HG02870 (cell line): ENCODE data around the gene TBC1D22A.

Experiments
- ATAC-seq: cut with Tn5 transposase; IDR thresholded peaks from one replicate; pipeline ENCODE4 v1.9.1; 2021; ENCODE audit warnings: mild to moderate bottlenecking, moderate library complexity; ENCODE audit not compliant: unreplicated experiment

Gene TBC1D22A

DNA sequence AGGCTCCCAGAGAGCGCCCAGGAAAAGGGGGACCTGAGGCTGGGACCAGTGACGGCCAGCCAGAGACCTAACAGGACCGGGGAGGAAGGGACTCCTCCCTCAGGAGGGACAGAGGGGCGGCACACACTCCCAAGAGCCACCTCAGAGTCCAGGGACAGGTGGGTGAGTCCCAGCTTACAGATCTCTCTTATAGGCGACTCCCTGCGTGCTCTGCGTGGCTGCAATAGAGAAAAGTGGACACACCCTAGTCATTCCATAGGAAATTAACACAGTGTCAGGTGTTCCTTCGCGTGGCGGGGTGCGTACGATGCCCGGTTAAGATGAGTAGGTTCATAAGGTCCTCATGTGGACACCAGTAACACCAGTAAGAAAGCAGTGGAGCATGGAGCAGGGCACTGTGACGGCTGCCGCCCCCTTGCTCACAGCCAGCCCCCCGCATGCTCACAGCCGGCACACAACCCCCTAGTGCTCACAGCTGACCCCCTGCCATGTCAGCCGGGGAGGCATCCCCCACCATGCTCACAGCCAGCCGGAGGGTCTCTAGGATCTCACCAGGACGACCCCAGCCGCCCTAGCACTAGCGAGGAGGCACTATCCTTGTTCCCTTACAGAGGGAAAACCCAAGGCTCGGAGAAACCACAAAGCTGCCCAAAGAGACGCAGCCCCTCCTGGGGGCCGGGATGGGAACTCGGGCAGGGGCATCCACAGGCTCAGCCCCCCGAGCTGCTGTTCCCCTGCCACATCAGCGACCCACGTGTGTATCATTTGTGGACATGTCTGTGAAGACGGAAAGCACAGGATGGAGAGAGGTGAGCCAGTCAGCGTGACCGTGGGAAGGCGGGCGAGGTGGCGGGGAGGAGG, 426.8 kb downstream of the TBC1D22A start:
- no peak for ATAC-seq

DNA sequence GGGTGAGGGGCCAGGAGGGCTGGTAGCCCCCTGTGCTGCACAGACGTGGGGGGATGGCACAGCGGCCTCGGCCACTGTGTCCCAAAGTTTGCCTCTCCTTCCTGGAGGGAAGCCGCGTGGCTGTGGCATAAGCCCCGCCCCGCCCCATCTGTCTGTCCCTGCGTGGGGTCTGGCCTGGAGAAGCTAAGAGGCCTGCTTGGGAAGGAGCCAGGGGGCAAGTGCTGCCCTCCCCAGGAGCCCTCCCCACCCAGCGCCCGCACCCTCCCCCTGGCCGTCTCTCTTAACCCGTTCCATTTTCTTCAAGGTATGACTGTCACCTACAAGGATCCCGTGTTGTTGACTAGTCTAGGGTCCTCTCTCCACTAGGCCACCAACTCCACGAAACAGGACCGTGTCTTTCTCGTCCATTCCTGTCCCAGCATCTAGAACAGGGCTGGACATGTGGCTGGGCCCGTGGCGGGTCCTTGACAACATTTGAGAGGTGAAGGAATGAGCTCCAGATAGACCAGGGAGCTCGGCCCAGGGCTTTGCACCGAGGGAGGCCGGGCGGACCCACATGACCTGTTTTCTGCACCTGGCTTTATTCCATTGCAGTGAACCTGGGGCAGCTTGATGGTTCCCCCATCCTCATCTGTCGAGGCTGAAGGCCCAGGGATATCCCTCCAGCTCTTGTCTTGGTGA, 428.0 kb downstream of the TBC1D22A start:
- no peak for ATAC-seq

DNA sequence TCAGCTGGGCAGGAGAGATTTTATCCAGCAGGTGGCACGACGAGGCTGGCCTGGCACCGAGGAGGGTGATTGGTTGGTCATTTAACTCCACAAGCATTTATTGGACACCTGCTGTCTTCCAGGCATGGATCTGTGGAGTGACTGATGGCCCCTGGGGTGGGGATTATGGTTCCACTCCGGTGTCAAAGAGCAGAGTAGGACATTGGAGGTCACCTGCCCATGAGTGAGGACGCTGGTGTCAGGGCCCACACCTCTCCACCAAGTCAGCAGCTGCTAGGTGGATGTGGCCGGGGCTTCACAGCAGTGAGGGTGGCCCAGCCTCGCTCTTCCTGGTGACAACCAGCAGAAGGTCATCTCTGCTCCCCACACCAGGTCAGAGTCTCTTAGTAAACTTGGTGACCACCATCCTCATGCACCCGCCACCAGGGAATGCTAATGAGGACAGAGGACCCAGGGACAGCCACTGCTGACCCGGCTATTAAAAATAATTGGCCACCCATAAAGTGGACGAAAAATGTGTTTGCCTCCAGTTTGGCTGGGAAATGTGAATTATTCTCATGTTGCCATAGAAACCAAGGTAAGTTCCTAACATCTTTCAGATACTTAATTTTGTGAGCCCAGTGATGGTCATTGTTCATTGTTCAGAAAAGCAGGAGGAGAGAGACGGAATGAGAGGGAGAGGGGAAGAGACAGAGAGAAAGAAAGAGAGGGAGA, 428.7 kb downstream of the TBC1D22A start:
- no peak for ATAC-seq

DNA sequence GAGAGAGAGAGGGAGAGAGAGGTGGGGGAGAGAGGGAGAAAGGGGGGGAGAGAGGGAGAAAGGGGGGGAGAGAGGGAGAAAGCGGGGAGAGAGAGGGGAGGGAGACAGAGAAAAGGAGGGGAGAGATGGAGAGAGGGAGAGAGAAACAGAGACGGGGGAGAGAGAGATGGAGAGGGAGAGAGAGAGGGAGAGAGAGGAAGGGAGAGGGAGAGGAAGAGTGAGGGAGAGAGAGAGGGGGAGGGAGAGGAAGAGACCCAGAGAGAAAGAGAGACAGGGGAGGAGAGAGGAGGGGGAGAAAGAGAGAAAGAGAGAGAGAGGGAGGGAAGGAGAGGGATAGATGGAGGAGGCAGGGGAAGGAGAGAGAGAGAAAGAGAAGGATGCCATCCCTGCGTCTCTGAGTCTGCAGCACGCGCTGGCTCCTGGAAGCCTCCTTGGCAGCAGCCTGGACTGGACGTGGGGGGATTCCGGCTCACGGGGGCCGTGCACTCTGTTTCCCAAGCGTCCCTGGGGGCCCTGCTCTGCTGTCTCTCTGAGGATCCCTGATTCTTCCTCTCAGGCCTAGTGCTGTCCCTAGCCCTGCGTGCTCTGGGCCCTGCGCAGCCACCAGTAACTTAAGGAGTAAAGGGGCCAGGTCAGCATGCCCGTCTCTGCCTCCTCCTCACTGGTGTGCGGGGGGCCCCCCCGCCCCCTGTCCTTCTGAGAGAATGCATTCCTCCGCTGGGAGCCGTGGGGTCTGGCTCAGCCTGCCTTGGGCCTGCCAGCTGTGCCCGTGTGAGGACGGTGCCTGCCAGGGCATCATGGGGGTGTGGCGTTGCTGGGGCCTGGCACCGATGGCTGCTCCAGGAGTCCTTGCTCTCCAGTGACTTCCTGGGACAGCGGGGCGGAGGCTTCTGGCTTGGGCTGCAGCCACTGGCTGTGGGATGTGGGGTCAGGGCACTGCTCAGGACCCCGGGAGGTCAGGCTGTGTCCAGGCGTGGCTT, 429.5 kb downstream of the TBC1D22A start:
- ATAC-seq = no peak

DNA sequence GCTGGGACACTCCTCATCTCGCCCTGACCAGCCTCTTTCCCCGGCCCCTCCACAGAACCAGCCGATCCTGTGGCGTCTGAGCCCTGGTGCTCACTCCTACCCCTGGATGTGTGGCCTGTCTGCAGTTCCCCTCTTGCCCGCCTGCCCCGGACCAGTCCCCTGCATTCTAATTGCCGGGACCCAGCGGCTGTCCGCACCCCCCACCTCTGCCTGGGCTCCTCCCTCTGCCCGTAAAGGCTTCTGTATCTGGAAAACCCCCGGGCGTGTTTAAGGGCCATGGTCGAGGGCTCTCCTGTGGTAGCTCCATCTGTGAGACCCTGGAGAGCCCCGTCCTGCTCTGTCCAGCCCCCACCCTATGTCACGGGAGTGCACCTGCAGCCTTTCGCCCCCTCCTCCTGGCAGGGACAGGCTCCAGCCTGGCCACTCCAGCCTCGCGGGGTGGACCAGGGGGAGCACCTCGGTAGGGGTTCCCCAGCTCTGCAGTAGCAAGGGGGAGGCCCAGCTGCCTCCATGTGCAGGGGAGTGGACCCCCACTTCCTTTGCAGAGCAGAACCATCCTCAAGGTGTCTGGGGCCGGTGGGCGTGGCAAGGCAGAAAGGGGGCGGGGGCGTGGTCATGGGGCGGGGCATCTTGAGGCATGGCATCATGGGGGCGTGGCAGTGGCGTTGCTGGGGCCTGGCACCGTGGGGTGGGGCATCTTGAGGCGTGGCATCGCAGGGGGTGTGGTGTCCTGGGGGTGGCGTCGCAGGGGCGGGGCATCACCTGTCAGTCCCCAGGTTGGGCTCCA, 430.4 kb downstream of the TBC1D22A start:
- no peak for ATAC-seq

DNA sequence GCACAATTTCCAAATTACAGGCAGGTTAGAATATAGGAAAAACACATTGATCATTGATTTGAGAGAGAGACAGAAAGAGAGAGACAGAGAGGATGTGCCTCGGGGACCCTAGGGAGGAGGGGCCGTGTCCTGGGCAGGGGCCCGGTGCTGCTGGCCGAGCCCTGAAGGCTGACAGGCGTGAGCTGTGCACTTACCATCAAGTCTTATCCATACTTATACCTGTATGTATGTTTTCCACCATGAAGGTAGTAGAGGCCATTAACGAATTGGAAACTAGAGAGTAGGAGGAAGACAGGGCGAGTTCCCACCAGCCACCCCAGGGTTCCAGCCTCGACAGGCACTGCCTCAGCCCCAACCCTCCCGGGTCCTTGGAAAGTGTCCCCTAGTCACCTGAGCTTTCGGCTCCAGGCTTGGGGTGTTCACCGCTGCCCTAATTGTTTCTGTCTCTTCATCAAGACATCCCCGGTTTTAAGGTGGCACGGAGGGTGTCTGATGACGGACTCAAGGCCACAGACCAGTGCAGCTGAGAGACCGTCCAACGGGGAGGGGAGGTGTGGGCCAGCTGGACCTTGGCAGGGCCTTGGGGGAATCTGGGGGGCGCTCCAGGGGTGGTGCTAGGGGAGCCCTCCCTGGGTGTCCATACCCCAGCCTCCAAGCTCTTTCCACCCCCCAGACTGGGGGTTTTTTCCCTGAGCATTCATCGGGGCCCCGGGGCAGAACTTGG, 431.3 kb downstream of the TBC1D22A start:
- ATAC-seq = no peak

DNA sequence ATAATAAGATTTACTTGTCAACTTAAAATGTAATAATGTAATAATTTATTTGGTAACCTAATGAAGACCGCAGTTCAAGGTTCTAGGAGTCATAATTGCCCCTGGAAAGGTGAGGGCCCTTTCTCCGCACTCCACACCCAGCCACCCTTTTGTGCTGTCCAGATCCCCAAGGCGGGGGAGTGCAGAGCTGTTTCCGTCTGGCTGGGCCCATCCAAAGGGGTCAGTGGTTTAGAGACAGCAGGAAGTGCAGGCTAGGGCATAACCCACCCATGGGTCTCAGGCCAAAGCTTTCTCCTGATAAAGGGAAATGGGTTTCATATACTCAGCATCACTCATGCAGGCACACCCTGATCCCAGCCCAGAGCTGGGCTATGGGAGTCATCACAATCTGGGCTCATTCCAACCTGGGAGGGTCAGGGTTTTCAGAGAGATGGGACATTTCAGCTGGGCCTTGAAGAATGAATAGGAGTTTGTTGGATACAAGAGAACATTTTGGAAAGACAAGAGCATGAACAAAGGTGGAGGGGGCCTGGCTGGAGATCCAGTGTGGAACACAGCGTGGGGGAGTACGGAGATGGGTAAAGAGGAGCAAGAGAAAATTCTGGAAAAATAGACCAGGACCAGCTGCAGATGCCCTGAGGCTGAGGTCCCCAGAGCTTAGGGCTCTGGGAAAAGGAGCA, 432.2 kb downstream of the TBC1D22A start:
- ATAC-seq = no peak

DNA sequence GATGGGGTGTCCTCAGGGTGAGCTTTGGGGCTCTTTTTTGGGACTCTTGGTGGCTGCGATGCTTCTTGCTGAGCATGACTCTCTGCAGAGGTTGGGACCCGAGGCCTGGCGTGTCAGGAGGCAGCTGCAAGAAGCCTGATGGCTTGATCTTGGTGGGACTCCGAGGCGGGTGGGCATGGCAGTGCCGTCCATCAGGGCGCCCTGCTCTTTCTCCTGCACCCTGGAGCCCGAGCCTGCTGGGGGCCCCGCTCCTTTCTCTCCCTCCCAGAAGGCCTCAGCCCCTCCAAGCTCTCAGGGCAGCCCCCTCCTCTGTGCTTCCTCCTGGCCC, 432.7 kb downstream of the TBC1D22A start:
- ATAC-seq = no peak

DNA sequence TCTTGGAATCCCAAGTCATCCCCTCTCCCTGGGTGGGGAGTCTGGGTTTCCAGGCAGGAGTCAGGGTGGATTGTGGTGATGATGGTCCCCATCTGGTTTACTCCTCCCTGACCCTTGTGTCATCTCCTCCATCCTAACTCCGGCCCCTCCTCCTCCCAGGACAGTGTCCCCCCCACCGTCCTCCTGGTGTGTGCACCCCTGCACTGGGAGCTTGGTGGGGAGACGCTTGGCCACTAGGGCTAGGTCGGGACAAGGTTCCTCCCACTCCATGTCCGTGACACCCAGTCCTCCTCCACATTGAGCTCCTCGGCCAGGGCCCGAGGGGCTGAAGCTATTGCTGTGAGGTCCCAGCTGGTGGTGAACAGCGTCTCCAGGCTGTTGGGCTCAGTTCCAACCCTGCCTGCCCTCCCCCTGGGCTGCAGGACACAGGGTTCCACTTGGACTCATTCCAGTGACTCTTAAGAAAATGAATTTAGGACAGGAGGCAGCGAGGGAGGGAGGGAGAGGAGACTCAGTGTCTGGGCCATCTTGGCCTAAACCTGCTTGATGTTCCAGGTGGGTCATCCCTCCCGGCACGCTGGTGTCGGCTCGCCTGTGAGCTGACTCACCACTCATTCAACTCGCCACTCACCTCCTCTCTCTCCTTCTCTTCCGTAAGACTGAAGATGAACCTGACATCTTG, 433.2 kb downstream of the TBC1D22A start:
- ATAC-seq = no peak

DNA sequence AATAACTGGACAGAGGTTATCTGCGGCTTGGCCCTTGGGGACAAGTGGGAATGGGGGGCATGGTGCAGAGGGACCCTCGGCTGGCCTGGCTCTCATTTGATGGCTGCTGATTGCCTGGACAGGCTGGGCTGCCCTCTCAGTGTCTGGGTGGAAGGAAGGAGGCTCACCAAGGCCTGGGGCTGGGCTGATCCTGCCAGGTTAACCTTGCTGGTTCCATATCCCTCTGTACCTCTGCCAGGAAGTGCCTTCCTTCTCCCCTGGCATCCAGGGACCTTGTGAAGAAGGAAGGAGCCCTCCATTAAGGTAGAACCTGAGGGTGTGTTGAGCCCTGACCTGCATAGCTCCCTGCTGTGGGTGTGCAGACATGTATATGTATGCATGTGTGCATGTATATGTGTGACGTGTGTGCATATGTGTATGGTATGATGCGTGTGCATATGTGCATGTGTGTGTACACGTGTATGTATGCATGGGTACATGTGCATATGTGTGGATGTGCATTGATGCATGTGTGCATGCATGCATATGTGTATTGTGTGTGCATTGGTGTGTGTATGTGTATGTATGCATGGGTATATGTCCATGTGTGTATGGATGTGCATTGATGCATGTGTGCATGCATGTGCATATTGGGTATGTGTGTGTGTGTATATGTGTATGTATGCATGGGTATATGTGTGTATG, 433.9 kb downstream of the TBC1D22A start:
- no peak for ATAC-seq

DNA sequence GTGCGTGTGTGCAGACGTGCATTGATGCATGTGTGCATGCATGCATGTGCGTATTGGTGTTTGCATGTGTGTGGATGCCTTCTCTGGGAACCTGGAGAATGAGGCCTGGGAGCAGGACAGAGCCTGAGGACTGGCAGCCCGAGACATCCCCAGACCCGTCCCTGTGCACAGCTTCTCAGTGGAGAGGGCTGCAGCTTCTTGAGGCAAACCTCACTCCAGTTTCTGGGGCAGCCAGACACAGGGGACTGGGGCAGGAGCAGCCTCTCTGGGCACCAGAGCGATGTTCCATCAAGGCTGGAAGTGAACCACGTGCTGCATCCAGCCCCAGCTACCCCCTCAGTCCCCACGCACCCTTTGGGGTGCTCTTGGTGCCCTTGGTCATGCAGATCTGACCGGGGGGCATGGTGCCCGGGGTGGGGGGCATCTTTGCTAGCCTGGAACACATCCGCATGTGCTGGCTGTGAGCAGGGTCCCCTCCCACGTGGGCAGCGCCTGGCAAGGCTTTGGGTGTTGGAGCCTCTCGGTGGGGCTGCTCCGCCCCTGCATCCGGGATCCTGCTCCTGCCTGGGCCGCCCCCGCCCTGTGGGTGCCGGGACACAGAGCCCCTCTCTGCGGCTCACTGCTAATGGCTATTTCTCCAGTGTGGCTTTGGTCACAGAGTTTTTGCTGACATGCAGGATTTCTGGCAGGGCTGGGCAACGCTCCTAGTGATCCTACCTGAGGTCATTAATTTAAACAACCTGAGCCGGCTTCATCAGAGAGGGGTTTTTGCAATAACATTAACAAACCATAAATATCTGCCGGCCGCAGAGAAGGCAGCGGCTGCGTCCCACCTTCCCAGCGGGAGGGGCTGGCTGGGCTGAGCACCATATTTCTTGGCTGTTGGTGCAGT, 434.7 kb downstream of the TBC1D22A start:
- ATAC-seq = no peak

DNA sequence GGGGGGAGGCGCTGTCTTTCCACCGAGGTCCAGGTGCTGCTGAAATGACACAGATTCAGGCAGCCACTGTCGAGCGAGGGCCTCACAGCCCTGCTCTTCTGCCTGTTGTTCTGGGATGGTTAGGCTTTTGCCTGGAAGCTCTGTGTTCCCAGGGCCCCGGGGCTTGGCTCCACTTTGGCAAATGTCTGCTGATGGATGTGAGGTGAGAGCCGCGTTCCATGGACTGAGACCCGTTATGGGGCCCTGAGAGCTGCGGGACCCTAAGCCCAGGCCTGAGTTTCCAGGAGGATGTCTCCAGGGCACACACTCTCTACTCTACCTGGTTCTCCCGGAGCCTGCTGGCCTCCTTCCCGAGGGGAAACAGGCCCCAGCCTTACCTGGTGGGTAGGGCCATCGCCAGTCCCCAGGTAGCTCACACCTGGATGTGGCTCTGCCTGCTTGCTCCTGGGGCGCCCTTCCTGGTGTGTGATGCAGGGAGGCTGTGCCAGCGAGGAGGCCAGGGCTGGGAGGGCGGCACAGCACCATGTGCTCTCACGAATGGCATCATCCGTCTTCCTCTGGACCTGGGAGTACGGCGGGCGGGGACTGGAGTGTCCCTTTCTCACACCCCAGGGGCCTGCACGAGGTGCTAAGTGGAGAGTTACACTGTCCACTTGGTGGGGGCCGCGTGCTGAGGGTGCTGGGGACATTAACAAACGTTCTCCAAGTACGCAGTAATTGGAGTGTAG, 435.5 kb downstream of the TBC1D22A start:
- ATAC-seq = no peak

DNA sequence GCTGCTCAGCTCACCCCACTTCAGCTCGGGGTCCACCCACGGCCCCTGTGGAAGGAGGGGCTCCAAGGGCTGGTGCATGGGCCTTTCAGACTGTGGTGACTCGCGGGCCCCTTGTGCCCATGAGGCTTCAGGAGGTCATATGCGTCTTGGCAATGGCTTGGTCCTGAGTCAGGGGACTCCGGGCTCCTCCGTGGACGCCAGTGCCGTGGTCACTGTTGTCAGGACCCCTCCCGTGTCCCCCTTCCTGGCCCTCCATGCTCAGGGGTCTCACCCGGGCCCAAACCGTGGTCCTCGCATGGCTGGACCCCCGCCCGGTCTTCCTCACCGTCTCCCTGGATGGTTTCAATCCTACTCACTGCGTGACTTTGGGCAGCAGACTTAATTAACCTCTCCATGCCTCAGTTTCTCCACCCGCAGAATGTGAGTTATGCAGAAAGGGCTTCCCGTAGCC, 436.4 kb downstream of the TBC1D22A start:
- no peak for ATAC-seq

DNA sequence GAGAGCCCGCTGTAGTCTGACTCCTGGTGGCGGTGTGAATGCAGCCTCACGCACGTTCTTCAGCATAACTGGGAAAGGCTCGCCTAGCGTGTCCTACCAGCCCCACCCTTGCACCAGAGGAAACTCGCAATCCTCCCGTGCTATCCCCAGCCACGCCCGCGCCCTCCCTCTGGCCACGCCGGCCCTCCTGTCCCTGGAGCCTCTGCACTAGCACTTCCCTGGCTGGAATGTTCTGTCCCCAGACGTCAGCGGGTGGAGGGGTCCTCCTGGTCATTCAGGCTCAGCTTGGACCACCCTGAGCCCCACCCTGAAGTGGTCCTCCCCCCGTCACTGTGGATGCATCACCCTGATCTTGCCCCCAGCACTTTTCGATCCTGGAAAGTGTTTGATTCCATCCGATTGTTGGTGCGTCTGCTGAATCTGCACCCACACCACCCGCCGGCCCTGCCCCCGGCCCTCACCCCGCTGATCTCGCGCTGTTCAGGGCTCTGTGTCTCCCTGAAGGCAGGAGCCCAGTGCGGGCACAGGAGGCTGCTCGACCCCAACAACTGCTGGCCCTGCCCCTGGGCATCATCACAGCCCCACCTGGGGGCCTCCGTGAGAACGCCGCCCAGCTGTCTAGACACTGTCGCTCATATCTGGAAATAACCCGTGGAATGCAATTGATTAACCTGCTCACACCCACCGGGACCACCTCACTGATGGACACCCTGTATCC, 437.0 kb downstream of the TBC1D22A start:
- no peak for ATAC-seq

DNA sequence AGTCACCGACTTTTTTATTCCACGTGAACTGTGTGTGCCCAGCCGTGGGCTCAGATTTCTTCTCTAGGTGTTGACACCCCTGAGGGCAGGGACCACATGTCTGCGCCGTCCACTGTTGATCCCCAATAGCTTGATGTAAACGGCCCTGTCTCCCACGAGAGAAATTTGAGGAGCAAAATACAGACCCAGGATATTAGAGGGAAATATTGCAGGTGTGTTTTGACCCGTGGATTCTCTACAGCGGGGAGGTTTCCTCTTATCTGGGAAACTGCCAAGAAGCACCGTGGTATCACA, 437.5 kb downstream of the TBC1D22A start:
- no peak for ATAC-seq
